ENCODE measurements around the gene HTR3A. TPM values are rescaled to one million over a fixed set of nuclear protein-coding genes. Genes with fewer than 3 reads are reported as not detected.
A peak's percentile ranks its signal among the peaks of the same experiment; 100 is the strongest.

Gene HTR3A
- total RNA-seq, 2 donors from 2014 or later, result not detected

GRCh38 chr11:113997473-113997872, 22.6 kb downstream of the HTR3A start:
- intact Hi-C loops (cut with DNase I), result no loop called here
- Histone ChIP-seq H3K9me3 (no peaks in the 10 kb centered on the region), H3K27ac (no peak overlapping the region), H3K4me3 (no peak overlapping the region), H3K36me3 (no peaks in the 10 kb centered on the region), H3K27me3 (replicated peaks; ENCODE audit: insufficient read depth) (no peaks in the 10 kb centered on the region), H3K4me1 (replicated peaks) (no peaks in the 10 kb centered on the region)
- WGBS, result 38% methylated on average over 3 of the region's 3 CpGs
- no peak for TF ChIP-seq POLR2AphosphoS5 (IDR thresholded peaks at IDR 0.05)
- TF ChIP-seq POLR2A (IDR thresholded peaks at IDR 0.05), result no peak
- no peak for TF ChIP-seq CTCF (IDR thresholded peaks at IDR 0.05)
- no peak for DNase-seq (ENCODE audit: low spot score)

GRCh38 chr11:113998574-113998973, 23.7 kb downstream of the HTR3A start:
- Histone ChIP-seq H3K27me3 (replicated peaks; ENCODE audit: insufficient read depth) (no peaks in the 10 kb centered on the region), H3K9me3 (no peaks in the 10 kb centered on the region), H3K4me1 (replicated peaks) (no peaks in the 10 kb centered on the region), H3K36me3 (no peaks in the 10 kb centered on the region), H3K27ac (no peak overlapping the region), H3K4me3 (no peak overlapping the region)
- DNase-seq (ENCODE audit: low spot score), result no peak
- intact Hi-C loops (cut with DNase I), result no loop called here
- WGBS, result 35% methylated on average over 4 of the region's 4 CpGs
- TF ChIP-seq POLR2A (IDR thresholded peaks at IDR 0.05) (no peak), CTCF (IDR thresholded peaks at IDR 0.05) (no peak), POLR2AphosphoS5 (IDR thresholded peaks at IDR 0.05) (no peak)

- no peak for DNase-seq (ENCODE audit: low spot score)
- H3K36me3 ChIP-seq, result no peaks in the 10 kb centered on the region
- no peaks in the 10 kb centered on the region for H3K4me1 ChIP-seq (replicated peaks)
- no peaks in the 10 kb centered on the region for H3K9me3 ChIP-seq
- intact Hi-C loops (cut with DNase I), result no loop called here
- no peaks in the 10 kb centered on the region for H3K27me3 ChIP-seq (replicated peaks; ENCODE audit: insufficient read depth)
- H3K27ac ChIP-seq, result no peak overlapping the region
- 15% methylated on average over 4 of the region's 4 CpGs for WGBS
- TF ChIP-seq CTCF (IDR thresholded peaks at IDR 0.05) (no peak), POLR2AphosphoS5 (IDR thresholded peaks at IDR 0.05) (no peak), POLR2A (IDR thresholded peaks at IDR 0.05) (no peak)
- H3K4me3 ChIP-seq, result no peak overlapping the region
Observed at GRCh38 chr11:114000526-114000925, 25.6 kb downstream of the HTR3A start.

GRCh38 chr11:114001416-114001815, 26.5 kb downstream of the HTR3A start:
- 12% methylated on average over 3 of the region's 3 CpGs for WGBS
- intact Hi-C loops (cut with DNase I), result no loop called here

More at GRCh38 chr11:114001416-114001815, 26.5 kb downstream of the HTR3A start:
- no peaks in the 10 kb centered on the region for H3K36me3 ChIP-seq
- H3K27me3 ChIP-seq (replicated peaks; ENCODE audit: insufficient read depth), result no peaks in the 10 kb centered on the region
- peak in 1 of 4 experiments; percentile 3 for TF ChIP-seq CTCF (IDR thresholded peaks at IDR 0.05)
- TF ChIP-seq POLR2A (IDR thresholded peaks at IDR 0.05), result no peak
- peak; percentile 85 for TF ChIP-seq POLR2AphosphoS5 (IDR thresholded peaks at IDR 0.05)
- H3K27ac ChIP-seq, result peak overlapping the region; percentile 47 to 54
- no peaks in the 10 kb centered on the region for H3K9me3 ChIP-seq
- no peaks in the 10 kb centered on the region for H3K4me1 ChIP-seq (replicated peaks)
- H3K4me3 ChIP-seq, result no peak overlapping the region
- DNase-seq (ENCODE audit: low spot score), result peak; percentile 68
